Gastrocnemius medialis (tissue), 4 donors: ENCODE data around the gene CCDC71.

ENCODE experiments used
- CTCF ChIP-seq, 5 experiments: fragments of 450-650 bp in 3 of 5; fragments of 200-600 bp in 2 of 5; sonication (generic) in 2 of 5; IDR thresholded peaks in 4 of 5; conservative IDR thresholded peaks in 1 of 5; 1 replicate in 4 of 5; 2 replicates in 1 of 5; pipeline ENCODE4 v1.5.1; 2016 to 2019; ENCODE audit warnings: antibody characterized with exemption in 5 of 5, mild to moderate bottlenecking in 3 of 5, moderate library complexity in 3 of 5
- POLR2A ChIP-seq, 2 donors: fragments of 450-650 bp; IDR thresholded peaks; one replicate each; pipeline ENCODE4 v1.6.1; 2017; ENCODE audit warnings: antibody characterized with exemption in 2 of 2, mild to moderate bottlenecking in 2 of 2, moderate library complexity in 2 of 2

GRCh38 chr3:49148159-49148558 lies 18.0 kb downstream of the CCDC71 start:
- no peak for TF ChIP-seq CTCF (IDR thresholded peaks at IDR 0.05 in 4 of 5, conservative IDR thresholded peaks at IDR 0.05 in 1 of 5)
- no peak for TF ChIP-seq POLR2A (IDR thresholded peaks at IDR 0.05)
